ENCODE data around the gene CDKAL1. TPM values are rescaled to one million over a fixed set of nuclear protein-coding genes. Genes with fewer than 3 reads are reported as not detected.
A peak's percentile ranks its signal among the peaks of the same experiment; 100 is the strongest.

The CDKAL1 gene
- total RNA-seq, 1 donor from 2014 or later, result 34.3 TPM

- Mint-ChIP-seq H3K4me3 (ENCODE audit: low read depth) (no peak overlapping the region), H3K36me3 (ENCODE audit: insufficient read depth) (peaks cover 22% of the 10 kb centered on the region), H3K27ac (peak overlapping the region; percentile 46), H3K4me1 (ENCODE audit: low read depth) (peaks cover 19% of the 10 kb centered on the region), H3K9me3 (ENCODE audit: low read depth) (peaks cover 3% of the 10 kb centered on the region), H3K27me3 (no peaks in the 10 kb centered on the region)
- TF ChIP-seq CTCF (IDR thresholded peaks at IDR 0.05; ENCODE audit: unreplicated experiment), result no peak
- DNase-seq (ENCODE audit: low spot score, unreplicated experiment), result no peak
These were observed 118.2 kb downstream of the CDKAL1 start for GRCh38 chr6:20652299-20653084.

- Mint-ChIP-seq H3K27ac (peak overlapping the region; percentile 44), H3K9me3 (ENCODE audit: low read depth) (peaks cover 3% of the 10 kb centered on the region), H3K36me3 (ENCODE audit: insufficient read depth) (peaks cover 22% of the 10 kb centered on the region), H3K4me1 (ENCODE audit: low read depth) (peaks cover 24% of the 10 kb centered on the region), H3K27me3 (no peaks in the 10 kb centered on the region), H3K4me3 (ENCODE audit: low read depth) (no peak overlapping the region)
- no peak for TF ChIP-seq CTCF (IDR thresholded peaks at IDR 0.05; ENCODE audit: unreplicated experiment)
- no peak for DNase-seq (ENCODE audit: low spot score, unreplicated experiment)
These were observed 118.8 kb downstream of the CDKAL1 start for GRCh38 chr6:20653085-20653479.

- no peak overlapping the region for H3K27ac Mint-ChIP-seq
- no peak for DNase-seq (ENCODE audit: low spot score, unreplicated experiment)
- H3K27me3 Mint-ChIP-seq, result no peaks in the 10 kb centered on the region
- no peak overlapping the region for H3K4me3 Mint-ChIP-seq (ENCODE audit: low read depth)
- peaks cover 5% of the 10 kb centered on the region for H3K9me3 Mint-ChIP-seq (ENCODE audit: low read depth)
- H3K36me3 Mint-ChIP-seq (ENCODE audit: insufficient read depth), result peaks cover 16% of the 10 kb centered on the region
- H3K4me1 Mint-ChIP-seq (ENCODE audit: low read depth), result peaks cover 36% of the 10 kb centered on the region
- TF ChIP-seq CTCF (IDR thresholded peaks at IDR 0.05; ENCODE audit: unreplicated experiment), result no peak
These were observed 121.1 kb downstream of the CDKAL1 start for GRCh38 chr6:20655317-20655716.

GRCh38 chr6:20657274-20657800 is 123.1 kb downstream of the CDKAL1 start:
- Mint-ChIP-seq H3K36me3 (ENCODE audit: insufficient read depth) (peaks cover 11% of the 10 kb centered on the region), H3K4me3 (ENCODE audit: low read depth) (no peak overlapping the region), H3K27me3 (no peaks in the 10 kb centered on the region), H3K27ac (no peak overlapping the region), H3K4me1 (ENCODE audit: low read depth) (peaks cover 49% of the 10 kb centered on the region), H3K9me3 (ENCODE audit: low read depth) (peaks cover 3% of the 10 kb centered on the region)
- DNase-seq (ENCODE audit: low spot score, unreplicated experiment), result no peak
- TF ChIP-seq CTCF (IDR thresholded peaks at IDR 0.05; ENCODE audit: unreplicated experiment), result no peak

- Mint-ChIP-seq H3K9me3 (ENCODE audit: low read depth) (peaks cover 3% of the 10 kb centered on the region), H3K27ac (peak overlapping the region; percentile 77), H3K4me3 (ENCODE audit: low read depth) (peak overlapping the region; percentile 9), H3K27me3 (no peaks in the 10 kb centered on the region), H3K36me3 (ENCODE audit: insufficient read depth) (peaks cover 10% of the 10 kb centered on the region), H3K4me1 (ENCODE audit: low read depth) (peaks cover 49% of the 10 kb centered on the region)
- DNase-seq (ENCODE audit: low spot score, unreplicated experiment), result no peak
- no peak for TF ChIP-seq CTCF (IDR thresholded peaks at IDR 0.05; ENCODE audit: unreplicated experiment)
These were observed 123.8 kb downstream of the CDKAL1 start for GRCh38 chr6:20658053-20658452.

Measured in progenitor cell of endocrine pancreas (in vitro differentiated cells).